Caco-2 (cell line): ENCODE measurements around the gene TMEM184B. TPM values are rescaled to one million over a fixed set of nuclear protein-coding genes. Genes with fewer than 3 reads are reported as not detected.
A peak's percentile ranks its signal among the peaks of the same experiment; 100 is the strongest.

Experiments used
- BruUV-seq: library from RNA; stranded (reverse); fragments of 400-500 nt; replicated peaks from 2 replicates; lab custom pipeline; 2021; lab: Mats Ljungman, UMichigan
- CTCF ChIA-PET: fragments of 300-600 bp; sonication (Branson Sonifier 250); formaldehyde crosslinking; loops from one replicate; lab custom pipeline; 2022; ENCODE audit warnings: antibody characterized with exemption; lab: Charles Lee
- POLR2A ChIA-PET: fragments of 300-600 bp; sonication (Branson Sonifier 250); formaldehyde crosslinking; loops from one replicate; lab custom pipeline; 2022; ENCODE audit warnings: antibody characterized with exemption; lab: Charles Lee
- DNase-seq, 2 experiments: peaks; one replicate each; pipeline versions ENCODE4 v3.0.0 to v3.0.0-alpha.2; 2020 to 2022
- H3K27me3 ChIP-seq: replicated peaks from 2 replicates; pipeline ENCODE4 v1.6.0; 2011; ENCODE audit warnings: low read length; ENCODE audit not compliant: control insufficient read depth, insufficient read depth
- H3K36me3 ChIP-seq: 2 replicates; pipeline ENCODE4 v1.5.1; 2011; ENCODE audit warnings: low read length; ENCODE audit not compliant: control insufficient read depth, insufficient read depth
- H3K4me1 ChIP-seq: fragments of 250-450 bp; sonication (Bioruptor Pico); 2 replicates; pipeline ENCODE4 v1.5.1; 2020; ENCODE audit warnings: mild to moderate bottlenecking
- H3K4me3 ChIP-seq: 2 replicates; pipeline ENCODE4 v1.5.1; 2011; ENCODE audit warnings: low read depth, mild to moderate bottlenecking, control low read depth, low read length
- H3K9me3 ChIP-seq: fragments of 250-450 bp; sonication (Bioruptor Pico); 2 replicates; pipeline ENCODE4 v1.5.1; 2020; ENCODE audit warnings: mild to moderate bottlenecking, moderate library complexity
- H3K27ac Mint-ChIP-seq: one replicate; pipeline ENCODE4 v1.8.0; 2022; ENCODE audit warnings: mixed read lengths; ENCODE audit not compliant: unreplicated experiment
- H3K27me3 Mint-ChIP-seq: one replicate; pipeline ENCODE4 v1.8.0; 2022; ENCODE audit warnings: mixed read lengths; ENCODE audit not compliant: insufficient read depth, unreplicated experiment
- H3K36me3 Mint-ChIP-seq: one replicate; pipeline ENCODE4 v1.8.0; 2022; ENCODE audit warnings: mild to moderate bottlenecking, mixed read lengths; ENCODE audit not compliant: insufficient read depth, unreplicated experiment
- H3K4me1 Mint-ChIP-seq: one replicate; pipeline ENCODE4 v1.8.0; 2022; ENCODE audit warnings: low read depth, mixed read lengths; ENCODE audit not compliant: unreplicated experiment
- H3K4me3 Mint-ChIP-seq: one replicate; pipeline ENCODE4 v1.8.0; 2022; ENCODE audit warnings: mild to moderate bottlenecking, moderate library complexity, mixed read lengths; ENCODE audit not compliant: unreplicated experiment
- H3K9me3 Mint-ChIP-seq: one replicate; pipeline ENCODE4 v1.8.0; 2022; ENCODE audit warnings: mixed read lengths; ENCODE audit not compliant: unreplicated experiment
- intact Hi-C: fragments of 100-400 bp; cut with micrococcal nuclease; formaldehyde crosslinking; loops from one replicate; pipeline ENCODE4 v1.10.0; 2022; ENCODE audit not compliant: unreplicated experiment
- total RNA-seq: library from RNA; stranded (reverse); gene quantifications from 2 replicates; pipeline ENCODE4 v1.2.3, GENCODE V29; 2022
- TF ChIP-seq, protein P1 (sequence below), 2 experiments: fragments of 200-600 bp in 1 of 2; IDR thresholded peaks; 1 replicate in 1 of 2; 2 replicates in 1 of 2; pipeline versions ENCODE4 v1.5.1 to v1.8.0; 2011 to 2022; ENCODE audit warnings: antibody characterized with exemption in 1 of 2, control low read depth in 1 of 2, inconsistent platforms in 1 of 2, low read depth in 1 of 2, low read length in 1 of 2, mild to moderate bottlenecking in 1 of 2, moderate library complexity in 1 of 2; ENCODE audit not compliant: insufficient read depth in 1 of 2, severe bottlenecking in 1 of 2, unreplicated experiment in 1 of 2

TMEM184B gene
- total RNA-seq, 1 experiment from 2014 or later: 53.3 TPM

GRCh38 chr22:38221908-38222796 is 50.7 kb downstream of the TMEM184B start:
- H3K27ac Mint-ChIP-seq: peak overlapping the region; percentile 7
- CTCF ChIA-PET: no interaction called here
- Histone ChIP-seq H3K4me3 (no peak overlapping the region), H3K36me3 (peaks cover 1% of the 10 kb centered on the region), H3K4me1 (peaks cover 23% of the 10 kb centered on the region), H3K27me3 (no peaks in the 10 kb centered on the region), H3K9me3 (no peaks in the 10 kb centered on the region)
- no peak overlapping the region for H3K4me3 Mint-ChIP-seq
- DNase-seq: no peak
- BruUV-seq: no TSS peak
- peaks cover 11% of the 10 kb centered on the region for H3K4me1 Mint-ChIP-seq
- POLR2A ChIA-PET: no interaction called here
- TF ChIP-seq, protein P1, sequence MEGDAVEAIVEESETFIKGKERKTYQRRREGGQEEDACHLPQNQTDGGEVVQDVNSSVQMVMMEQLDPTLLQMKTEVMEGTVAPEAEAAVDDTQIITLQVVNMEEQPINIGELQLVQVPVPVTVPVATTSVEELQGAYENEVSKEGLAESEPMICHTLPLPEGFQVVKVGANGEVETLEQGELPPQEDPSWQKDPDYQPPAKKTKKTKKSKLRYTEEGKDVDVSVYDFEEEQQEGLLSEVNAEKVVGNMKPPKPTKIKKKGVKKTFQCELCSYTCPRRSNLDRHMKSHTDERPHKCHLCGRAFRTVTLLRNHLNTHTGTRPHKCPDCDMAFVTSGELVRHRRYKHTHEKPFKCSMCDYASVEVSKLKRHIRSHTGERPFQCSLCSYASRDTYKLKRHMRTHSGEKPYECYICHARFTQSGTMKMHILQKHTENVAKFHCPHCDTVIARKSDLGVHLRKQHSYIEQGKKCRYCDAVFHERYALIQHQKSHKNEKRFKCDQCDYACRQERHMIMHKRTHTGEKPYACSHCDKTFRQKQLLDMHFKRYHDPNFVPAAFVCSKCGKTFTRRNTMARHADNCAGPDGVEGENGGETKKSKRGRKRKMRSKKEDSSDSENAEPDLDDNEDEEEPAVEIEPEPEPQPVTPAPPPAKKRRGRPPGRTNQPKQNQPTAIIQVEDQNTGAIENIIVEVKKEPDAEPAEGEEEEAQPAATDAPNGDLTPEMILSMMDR (IDR thresholded peaks at IDR 0.05; ENCODE audit: insufficient read depth in 1 of 2, low read depth in 1 of 2, low read length in 1 of 2, severe bottlenecking in 1 of 2, unreplicated experiment in 1 of 2): no peak
- no peaks in the 10 kb centered on the region for H3K27me3 Mint-ChIP-seq
- no peaks in the 10 kb centered on the region for H3K9me3 Mint-ChIP-seq
- intact Hi-C loops: no loop called here
- peaks cover 37% of the 10 kb centered on the region for H3K36me3 Mint-ChIP-seq

- BruUV-seq: no TSS peak
- Histone ChIP-seq H3K27me3 (no peaks in the 10 kb centered on the region), H3K4me1 (peaks cover 23% of the 10 kb centered on the region), H3K4me3 (no peak overlapping the region), H3K9me3 (no peaks in the 10 kb centered on the region), H3K36me3 (peaks cover 1% of the 10 kb centered on the region)
- no peak overlapping the region for H3K27ac Mint-ChIP-seq
- H3K4me3 Mint-ChIP-seq: no peak overlapping the region
- no peaks in the 10 kb centered on the region for H3K9me3 Mint-ChIP-seq
- CTCF ChIA-PET: no interaction called here
- POLR2A ChIA-PET: no interaction called here
- H3K27me3 Mint-ChIP-seq: no peaks in the 10 kb centered on the region
- intact Hi-C loops: no loop called here
- TF ChIP-seq, protein P1 (IDR thresholded peaks at IDR 0.05; ENCODE audit: insufficient read depth in 1 of 2, low read depth in 1 of 2, low read length in 1 of 2, severe bottlenecking in 1 of 2, unreplicated experiment in 1 of 2): no peak
- no peak for DNase-seq
- H3K36me3 Mint-ChIP-seq: peaks cover 39% of the 10 kb centered on the region
- peaks cover 11% of the 10 kb centered on the region for H3K4me1 Mint-ChIP-seq
These were observed 51.4 kb downstream of the TMEM184B start for GRCh38 chr22:38221407-38221806.

GRCh38 chr22:38220653-38221386 is 52.0 kb downstream of the TMEM184B start:
- no peak overlapping the region for H3K4me3 ChIP-seq
- DNase-seq: no peak
- ChIA-PET CTCF (no interaction called here), POLR2A (no interaction called here)
- peaks cover 23% of the 10 kb centered on the region for H3K4me1 ChIP-seq
- H3K4me3 Mint-ChIP-seq: no peak overlapping the region
- intact Hi-C loops: no loop called here
- peak overlapping the region; percentile 94 for H3K27ac Mint-ChIP-seq
- H3K9me3 Mint-ChIP-seq: no peaks in the 10 kb centered on the region
- peaks cover 1% of the 10 kb centered on the region for H3K36me3 ChIP-seq
- no TSS peak for BruUV-seq
- TF ChIP-seq, protein P1 (IDR thresholded peaks at IDR 0.05; ENCODE audit: insufficient read depth in 1 of 2, low read depth in 1 of 2, low read length in 1 of 2, severe bottlenecking in 1 of 2, unreplicated experiment in 1 of 2): no peak
- no peaks in the 10 kb centered on the region for H3K27me3 Mint-ChIP-seq
- H3K4me1 Mint-ChIP-seq: peaks cover 11% of the 10 kb centered on the region
- no peaks in the 10 kb centered on the region for H3K9me3 ChIP-seq
- no peaks in the 10 kb centered on the region for H3K27me3 ChIP-seq
- peaks cover 43% of the 10 kb centered on the region for H3K36me3 Mint-ChIP-seq
